Activated CD8-positive, alpha-beta memory T cell treated with anti-CD3 and anti-CD28 coated beads, Interleukin-2, amount 50 U/mL, for 24 hours (primary cell): Measurements from ENCODE around the gene PIP4K2B.
"Not testable (repeated sequence)": the region's sequence is repeated elsewhere in the genome, so short reads cannot be mapped to it uniquely, and the experiment has no call there.

Experiments
- DNase-seq: peaks from one replicate; pipeline ENCODE4 v3.0.0-alpha.2; 2020; ENCODE audit errors: extremely low read depth

The PIP4K2B gene

DNA sequence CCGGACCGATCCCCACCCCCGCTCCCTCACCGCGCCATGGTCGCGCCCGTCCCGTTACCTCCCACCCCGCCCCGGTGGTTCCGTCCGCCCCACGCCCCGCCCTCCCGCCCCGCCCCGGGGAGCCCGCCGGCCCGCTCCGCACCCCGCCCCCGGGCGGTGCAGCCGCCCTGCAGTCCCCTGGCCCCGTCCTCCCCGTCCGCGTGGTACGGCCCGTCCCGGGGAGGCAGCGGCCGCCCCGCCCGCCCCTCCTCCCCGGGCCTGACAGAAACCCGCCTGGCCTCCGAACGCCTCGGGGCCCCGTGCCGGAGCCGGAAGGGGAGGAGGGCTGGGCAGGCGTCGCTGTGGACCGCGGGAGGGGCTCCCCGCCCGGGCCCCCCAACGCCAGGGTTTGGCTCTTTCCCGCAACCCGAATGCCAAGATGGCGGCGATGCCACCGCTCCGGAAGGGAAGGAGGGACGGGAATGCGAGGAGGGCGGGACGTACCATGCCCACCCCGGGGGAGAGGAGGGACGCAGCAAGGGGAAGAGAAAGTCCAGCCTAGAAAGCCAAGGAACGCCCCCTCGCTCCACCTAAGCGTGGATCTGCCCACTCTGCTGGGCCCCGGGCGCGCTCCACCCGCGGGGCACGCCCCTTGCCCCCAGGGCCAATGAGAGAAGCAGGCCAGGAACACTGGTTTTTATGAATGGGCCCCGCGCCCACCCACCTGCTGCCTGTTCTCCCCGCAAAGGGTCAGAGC is at the start of gene PIP4K2B:
TSS of gene PIP4K2B (minus strand) at position 56 of the 736 bp plus-strand sequence. CDS start 132 bp downstream, outside the sequence.
- DNase-seq: peak; percentile 74

DNA sequence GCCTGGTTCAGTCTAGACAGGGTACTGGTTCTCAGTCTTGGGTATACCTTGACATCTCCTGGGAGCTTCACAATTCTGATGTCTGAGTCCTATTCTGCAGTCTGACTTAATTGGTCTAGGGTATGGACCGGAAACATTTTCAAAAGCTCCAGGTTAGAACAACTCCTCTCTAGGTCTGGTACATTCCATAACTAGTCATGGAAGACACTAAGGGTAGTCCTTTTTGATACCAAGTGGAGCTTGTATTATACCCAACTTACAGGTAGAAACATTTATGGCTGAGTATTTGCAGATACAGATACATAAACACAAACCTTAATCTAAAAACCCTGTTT is 49.2 kb upstream of the PIP4K2B start:
- no peak for DNase-seq

DNA sequence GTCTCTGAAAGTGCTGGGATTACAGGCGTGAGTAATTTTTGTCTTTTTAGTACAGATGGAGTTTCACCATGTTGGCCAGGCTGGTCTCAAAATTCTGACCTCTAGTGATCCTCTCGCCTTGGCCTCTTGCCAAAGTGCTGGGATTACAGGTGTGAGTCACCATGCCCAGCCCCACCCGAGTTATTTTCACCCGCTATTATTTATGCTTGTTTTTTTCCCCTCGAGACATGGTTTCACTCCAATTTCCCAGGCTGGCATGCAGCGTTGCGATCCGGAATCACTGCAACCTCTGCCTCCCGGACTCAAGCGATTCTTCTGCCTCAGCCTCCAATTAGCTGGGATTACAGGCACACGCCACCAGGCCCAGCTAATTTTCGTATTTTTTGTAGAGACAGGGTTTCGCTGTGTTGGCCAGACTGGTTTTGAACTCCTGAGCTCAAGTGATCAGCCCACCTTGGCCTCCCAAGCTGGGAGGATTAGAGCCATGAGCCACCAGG is 45.0 kb upstream of the PIP4K2B start:
- no peak for DNase-seq

DNA sequence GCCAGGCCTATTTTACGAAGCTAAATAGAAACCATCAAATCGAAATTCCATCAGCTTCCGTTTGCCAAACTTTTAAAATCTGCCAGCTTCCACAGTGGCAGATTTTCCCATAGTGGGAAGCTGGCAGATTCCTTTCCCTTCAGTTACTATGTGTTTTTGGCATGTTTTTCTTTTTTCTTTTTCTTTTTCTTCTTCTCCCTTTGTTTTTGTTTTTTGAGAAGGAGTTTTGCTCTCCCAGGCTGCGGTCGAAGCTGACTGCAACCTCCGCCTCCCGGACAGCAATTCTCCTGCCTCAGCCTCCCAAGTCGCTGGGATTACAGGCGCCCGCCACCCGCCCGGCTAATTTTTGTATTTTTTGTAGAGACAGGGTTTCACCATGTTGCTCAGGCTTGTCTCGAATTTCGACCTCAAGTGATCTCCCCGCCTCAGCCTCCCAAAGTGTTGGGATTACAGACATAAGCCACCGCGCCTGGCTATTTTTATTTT is 26.4 kb upstream of the PIP4K2B start:
- DNase-seq: no peak

DNA sequence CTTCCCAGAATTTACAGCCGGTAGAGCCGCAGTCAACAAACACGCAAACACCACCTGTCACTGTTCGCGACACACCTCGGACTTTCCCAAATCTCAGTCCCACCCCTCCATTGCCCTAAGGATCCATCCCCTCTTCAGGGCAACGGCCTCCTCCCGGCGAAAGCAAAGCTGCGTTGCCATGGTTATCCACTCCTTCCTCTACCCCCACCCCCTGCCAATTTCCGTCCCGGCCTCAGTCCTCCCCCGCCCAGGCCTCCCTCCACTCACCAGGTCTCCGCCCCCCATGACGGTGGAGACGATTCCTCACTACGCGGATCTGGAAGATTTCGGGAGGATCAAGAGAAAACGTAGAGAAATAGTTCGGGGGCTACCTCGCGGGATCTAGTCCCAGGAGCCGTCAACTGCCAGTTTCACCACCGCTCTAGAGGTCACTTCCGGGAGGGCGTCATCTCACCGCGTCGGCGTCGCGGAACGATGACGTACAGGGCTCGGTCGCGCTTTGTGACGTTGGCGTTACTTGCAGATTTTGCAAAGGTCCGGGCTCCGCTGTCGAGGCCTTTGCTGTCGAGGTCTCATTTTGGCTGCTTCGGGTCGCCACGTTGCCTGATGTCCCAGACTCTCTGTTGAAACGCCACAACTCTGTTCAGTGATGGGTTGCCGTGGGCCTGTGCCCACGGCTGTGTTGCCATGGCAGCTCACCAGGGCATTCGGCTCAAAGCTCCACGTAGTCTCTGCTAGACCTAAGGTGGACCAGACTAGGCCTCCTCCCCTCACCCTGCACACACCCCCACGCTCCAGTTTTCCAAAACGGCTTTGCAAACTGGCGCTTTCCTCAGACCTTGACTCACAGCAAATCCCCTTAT is 25.8 kb upstream of the PIP4K2B start, which contains the start of gene CWC25:
TSS of gene CWC25 (minus strand) at position 423 of the 863 bp plus-strand sequence. CDS start at position 285, 138 bp downstream.
- DNase-seq: peak; percentile 89

DNA sequence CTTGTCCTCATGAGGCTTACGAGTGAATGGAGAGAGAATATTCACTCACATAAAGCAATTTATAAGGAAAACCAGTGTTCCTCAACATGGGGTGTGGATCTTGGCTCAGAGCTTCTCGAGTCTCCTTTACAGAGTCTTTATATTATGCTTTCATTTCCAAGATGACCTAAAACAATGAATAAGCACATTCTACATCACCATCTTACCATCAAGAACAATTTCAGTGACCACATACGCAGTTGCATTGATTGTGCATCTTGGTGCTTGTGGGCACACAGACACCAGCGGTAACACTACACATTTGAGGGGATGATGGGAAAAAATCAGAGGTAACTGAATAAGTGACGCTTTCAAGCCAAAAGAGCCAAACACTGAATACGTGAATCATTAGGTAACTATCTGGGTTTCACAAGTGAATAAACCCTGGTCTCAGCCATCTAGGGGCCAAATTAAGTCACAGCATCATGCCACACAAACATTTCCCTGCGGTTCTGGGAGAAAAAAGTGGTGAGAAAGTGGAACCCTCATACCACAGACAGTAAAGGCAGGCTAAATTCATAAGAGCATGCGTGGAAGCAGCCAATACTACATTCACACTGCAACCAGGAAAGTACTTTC is 16.3 kb upstream of the PIP4K2B start:
- DNase-seq: no peak

DNA sequence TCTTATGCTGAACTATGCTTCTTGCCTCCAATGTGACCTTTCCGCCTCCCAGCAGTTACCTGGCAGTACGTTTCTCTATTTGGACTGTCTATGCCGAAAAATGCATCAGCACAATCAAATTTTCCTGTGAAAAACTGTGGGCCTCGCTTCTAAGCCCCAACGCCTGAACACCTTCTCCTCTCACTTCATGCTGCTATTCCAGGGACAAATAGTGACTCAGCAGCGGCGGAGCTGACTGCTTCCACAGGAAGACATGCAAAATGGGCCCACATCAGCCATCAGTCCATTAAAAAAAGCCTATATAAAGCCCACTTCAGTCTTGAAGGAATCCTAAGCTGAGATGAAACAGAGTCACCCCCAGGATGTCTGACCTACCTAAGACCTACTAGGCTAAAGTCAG is 10.5 kb upstream of the PIP4K2B start:
- DNase-seq: no peak

DNA sequence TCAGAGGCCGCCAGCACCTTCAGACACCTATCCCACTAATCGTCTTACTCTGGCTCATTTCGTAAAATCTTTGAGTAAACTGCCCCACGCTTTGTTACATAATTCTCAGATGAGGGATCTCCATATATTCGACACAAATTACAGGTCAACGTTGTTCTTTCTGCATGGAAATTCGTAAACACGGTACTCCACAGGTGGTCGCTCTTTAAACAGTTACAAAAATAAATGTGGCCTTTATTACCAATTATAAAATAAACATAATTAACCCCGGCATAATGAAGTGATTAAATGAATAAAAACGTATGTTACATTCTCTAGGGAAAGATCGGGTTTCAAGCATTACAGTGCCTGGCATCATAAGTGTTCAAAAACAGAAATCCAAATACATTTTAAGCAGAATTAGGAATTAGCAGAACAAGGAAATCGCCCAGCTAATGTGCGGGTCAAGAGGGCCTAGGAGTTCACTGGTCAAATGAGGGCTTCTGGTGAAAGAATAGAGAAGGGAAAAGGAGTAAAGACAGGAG is 943 bp upstream of the PIP4K2B start:
- no peak for DNase-seq

DNA sequence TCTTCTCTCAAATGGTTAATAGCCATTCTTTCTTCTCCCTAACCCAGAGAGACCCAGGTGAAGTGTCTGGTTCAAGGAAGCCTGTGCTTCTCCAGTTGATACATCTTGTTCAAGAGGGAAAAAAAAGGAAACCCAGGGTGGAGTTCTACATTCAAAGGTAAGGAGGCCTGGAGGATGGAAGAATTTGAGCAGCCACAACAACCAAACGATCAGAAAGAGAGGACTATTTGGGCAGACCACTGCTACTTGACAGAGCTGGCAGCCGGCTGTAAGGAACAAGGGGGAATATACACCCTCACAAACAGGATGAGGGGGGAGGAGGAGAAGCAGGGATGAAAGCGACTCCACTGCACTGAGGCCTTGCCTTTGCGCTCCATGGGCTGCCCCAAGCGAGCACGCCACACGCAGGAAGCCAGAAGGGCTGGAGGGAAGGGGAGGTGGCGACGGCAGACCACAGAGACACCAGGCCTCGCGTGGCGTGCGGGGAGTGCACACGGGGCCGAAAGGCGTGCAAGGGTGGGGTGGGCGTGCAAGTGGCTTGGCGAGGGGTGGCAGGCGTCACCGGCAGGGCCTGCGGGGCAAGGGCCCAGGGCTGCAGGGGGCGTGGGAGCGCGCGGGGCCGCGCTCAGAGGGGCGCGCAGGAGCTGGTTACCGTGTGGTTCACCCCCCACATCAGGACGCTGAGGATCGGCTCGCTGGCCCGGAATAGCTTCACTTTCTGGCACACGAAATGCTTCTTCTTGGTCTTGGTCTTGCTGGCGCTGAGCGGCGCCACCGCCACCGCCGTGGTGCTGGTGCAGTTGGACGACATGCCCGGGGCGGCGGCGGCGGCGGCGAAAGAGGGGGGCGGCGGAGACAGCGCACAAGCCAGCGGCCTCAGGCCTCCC is 499 bp downstream of the PIP4K2B start:
- DNase-seq: peak; percentile 2

DNA sequence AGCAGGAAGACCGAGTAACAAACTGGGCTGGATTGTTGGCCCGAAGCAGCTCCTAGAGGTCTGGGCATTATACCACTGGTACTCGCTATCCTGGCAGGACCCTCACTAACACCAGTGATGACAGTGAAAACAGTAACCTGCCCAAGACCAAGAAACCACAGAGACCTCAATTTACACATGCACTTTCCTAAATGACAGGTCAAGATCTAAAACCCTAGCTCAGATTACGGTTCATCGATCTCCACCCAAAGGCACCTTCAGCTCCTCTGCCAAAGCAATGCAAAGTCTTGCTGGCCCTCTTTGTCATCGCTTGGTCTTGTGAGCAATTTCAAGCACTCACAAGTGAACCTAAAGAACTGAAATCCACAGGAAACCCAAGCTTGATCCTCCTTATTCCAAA is 1.5 kb downstream of the PIP4K2B start:
- no peak for DNase-seq

DNA sequence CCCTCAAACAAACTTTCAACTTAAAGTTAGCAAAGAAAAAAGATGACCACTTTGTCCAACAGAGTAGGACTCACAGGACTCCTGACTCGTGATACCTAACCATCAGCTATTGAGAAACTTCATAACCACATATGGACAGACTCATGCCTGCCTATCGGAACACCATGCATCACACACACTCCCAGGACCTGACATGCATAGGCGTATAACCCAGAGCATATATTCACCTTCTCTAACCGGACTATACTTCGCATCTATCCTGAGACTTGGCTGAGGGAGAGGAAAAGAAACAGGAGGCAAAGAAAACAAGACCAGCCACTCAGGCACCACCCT is 2.2 kb downstream of the PIP4K2B start:
- no peak for DNase-seq

DNA sequence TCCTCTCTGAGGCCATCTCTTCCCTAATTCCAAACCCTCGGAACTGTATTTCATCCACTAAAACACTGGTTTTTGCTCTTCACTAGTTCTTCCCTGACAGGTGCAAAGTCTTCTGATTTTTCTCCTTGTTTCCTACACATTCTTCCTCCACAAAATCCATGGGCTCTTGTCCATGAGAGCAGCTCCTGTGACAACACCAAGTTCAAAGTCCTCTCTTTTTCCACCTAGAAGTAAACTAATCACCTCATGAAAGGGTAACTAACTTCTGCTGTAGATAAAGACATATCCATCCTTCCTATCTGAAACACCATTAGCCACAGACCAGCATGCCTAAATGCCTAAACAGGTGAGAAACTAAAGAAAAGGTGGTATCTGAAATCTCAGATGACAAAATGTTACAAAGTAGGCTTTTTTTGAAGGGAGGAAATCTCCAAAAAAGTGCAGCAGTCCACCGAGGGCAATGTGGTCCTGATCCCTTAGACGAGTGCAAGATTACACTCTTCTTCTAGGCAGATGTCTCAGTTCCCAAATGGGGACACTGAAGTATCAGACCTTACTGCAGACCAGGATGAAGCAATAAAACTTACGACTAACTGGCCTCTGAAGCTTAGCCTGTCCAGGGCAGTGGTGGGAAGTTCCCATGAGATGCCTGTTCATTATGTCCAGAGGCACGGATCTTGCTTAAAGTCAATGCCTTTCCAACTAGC is 2.8 kb downstream of the PIP4K2B start:
- no peak for DNase-seq

DNA sequence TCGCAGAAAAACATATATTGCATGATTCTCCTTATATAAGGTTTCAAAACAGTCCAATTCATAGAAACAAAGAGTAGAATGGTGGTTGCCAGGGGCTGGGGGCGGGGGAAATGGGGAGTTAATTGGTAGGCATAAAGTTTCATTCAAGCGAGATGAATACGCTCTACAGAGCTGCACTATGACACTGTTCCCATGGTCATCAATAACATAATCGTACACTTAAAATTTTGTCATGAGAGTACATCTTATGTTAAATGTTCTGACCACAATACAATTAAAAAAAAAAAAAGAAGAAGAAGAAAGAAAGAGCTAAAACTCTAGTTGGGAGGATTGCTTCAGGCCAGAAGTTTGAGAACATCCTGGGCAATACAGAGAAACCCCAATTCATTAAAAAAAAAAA is 5.1 kb downstream of the PIP4K2B start:
- no peak for DNase-seq

DNA sequence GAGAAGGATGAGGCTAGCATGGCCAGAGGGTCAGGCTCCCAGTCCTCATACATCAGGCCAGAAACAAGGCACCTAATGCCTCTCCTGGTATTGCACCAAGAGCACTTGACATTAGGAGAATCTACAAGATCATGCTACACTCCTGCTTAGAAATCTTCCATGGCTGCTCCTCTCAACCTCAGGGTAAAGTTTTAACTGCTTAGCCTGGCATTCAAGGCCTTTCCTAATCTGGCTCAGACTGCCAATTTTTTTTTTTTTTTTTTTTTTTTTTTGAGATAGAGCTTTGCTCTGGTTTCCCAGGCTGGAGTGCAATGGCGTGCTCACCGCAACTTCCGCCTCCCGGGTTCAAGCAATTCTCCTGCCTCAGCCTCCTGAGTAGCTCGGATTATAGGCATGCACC is 8.2 kb downstream of the PIP4K2B start:
- no peak for DNase-seq

DNA sequence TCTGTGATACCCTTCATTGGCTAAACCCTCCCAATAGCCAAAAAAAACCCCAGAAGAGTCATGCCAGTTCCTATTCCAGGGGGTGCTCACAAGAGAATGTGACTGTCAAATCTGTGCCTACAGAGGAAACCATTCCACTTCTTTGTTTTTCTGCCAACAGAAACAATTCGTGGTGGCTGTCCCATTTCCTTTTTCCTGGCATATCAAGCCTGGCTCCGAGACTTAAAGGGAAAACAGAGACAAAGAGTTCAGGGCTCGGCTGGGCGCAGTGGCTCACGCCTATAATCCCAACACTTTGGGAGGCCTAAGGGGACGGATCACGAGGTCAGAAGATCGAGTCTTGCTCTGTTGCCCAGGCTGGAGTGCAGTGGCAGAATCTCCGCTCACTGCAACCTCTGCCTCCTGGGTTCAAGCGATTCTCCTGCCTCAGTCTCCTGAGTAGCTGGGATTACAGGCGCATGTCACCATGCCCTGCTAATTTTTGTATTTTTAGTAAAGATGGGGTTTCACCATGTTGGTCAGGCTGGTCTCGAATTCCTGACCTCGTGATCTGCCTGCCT is 9.1 kb downstream of the PIP4K2B start:
- not testable (repeated sequence) for DNase-seq

DNA sequence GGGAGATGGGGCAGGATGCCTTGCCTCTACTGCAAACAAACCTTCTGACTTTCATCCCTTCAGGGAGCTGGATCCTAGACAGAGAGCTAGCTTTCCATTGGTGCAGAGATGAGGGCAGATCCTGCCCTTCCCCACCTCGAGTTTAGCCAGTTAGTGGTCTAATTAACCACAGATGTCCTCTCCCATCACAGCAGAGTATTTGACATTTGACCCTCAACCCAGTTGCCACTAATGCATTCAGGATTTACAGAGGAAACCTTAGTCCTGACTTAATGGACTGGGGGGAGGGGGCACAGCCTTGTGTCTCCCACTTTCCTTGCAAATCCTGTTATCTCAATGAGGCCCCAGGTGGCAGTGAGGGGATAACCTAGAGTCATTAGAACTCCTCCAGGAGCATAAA is 10.2 kb downstream of the PIP4K2B start:
- no peak for DNase-seq

DNA sequence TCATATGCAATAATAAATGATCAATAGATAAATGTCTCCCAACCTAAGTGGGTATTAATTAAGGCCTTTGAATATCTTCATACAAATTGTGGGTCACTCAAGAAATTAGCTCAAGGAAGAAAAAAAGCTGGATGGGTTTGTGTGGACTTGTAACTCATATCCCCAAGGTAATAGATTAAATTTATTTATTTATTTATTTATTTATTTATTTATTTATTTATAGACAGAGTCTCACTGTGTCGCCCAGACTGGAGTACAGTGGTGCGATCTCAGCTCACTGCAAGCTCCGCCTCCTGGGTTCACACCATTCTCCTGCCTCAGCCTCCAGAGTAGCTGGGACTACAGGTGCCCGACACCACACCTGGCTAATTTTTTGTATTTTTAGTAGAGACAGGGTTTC is 11.4 kb downstream of the PIP4K2B start:
- DNase-seq: not testable (repeated sequence)

DNA sequence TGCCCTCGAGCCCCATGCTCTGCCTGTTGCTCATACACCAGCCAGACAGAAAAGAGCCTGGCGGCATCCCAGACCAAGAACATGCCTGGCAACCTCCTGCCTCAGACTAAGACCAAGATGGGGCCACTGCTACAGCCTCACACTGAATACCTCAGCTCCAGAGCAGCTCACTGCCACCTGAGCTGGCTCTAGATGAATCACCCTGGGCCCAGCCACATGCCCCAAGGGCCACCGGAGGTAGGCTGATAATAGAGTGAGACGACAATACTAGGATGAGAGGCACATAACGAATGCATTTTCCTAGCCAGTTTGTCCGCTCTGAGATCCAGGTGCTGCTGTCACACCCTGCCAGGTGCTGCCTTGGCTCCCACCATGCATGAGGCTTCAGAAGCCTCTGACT is 13.0 kb downstream of the PIP4K2B start:
- DNase-seq: no peak

DNA sequence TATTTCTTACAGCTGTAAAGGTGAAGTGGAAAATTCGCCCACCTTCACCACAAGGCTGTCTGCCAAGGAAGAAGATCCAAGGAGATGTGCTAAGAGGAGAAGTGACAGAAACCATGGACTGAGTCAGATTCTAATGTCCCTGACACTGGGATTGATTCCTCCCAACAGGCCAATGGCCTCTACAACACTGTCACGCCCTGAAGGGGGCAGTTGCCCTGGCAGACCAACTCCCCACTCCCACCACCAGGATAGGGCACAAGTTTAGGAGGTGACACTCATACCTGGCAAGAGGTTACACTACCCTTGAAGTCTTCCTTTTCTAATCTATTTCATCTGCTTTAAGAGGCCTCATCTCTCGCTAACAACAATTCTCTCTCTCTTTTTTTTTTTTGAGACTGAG is 16.1 kb downstream of the PIP4K2B start:
- no peak for DNase-seq
